NCI-H2227 (cell line): ENCODE results near the gene NPHP4.

Source experiments
- DNase-seq: peaks from one replicate; lab custom pipeline; 2025; ENCODE audit not compliant: unreplicated experiment; lab: John Stamatoyannopoulos, UW

The NPHP4 gene

DNA sequence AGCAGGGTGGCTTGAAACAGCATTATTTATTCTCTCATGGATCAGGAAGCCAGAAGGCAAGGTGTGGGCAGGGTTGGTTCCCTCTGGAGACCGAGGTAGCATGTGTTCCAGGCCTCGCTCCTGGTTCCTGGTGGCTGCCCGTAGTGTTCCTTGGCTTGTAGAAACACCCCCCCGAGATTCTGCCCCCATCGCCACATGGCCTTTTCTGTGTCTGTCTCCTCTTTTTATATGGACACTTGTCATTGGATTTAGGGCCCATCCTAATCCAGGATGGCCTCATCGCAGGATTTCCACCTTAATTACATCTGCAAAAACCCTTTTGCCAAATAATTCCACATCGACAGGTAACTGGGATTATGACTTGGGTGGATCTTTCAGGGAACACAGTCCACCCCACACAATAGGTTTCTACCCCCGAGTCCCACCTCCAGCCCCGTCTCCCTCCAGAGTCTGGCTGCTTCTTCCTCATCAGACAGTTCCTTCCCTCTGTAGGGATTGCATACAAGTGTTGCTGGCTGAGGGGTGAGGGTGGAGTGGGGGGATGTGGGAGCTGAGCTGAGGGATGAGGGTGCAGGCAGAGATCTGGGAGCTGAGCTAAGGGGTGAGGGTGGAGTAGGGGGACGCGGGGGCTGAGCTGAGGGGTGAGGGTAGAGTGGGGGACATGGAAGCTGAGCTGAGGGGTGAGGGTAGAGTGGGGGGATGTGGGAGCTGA lies 12.3 kb upstream of the NPHP4 start:
- no peak for DNase-seq

DNA sequence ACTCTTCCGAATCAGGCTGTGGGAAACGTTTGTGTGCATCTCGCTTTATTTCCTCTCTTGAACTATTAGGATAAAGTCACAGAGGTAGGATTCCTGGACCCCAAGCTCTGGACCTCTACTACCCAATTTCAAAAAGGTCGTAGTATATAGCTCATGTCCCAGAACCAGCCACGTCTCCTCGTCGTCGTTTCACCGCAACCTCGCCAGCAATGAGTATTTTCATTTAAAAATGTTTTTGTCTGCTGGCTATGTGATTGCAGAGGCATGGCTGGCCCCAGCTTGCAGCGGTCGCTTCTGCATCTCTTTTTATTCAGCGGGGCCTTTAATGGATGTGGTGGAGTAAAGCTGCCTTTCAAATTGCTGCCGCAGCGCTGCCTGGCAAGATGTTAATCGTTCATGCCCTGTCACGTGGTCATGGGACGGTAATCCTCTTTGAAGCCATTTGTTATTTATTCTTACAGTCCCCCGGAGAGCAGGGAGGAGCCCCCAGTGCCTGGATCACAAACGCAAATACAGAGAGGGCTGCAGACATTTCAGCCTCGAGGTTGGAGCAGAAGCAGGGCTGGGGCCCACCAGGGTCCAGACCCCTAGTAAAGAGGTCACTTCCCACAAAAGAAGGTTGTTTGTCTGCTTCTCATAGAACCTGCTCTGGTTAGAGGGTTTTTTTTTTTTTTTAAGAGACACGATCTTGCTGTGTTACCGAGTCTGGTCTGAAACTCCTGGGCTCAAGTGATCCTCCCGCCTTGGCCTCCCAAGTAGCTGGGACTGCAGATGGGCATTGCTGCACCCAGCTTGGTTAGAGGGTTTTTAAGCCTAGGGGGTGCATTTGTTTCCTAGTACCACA lies 11.6 kb upstream of the NPHP4 start:
- DNase-seq, result peak; percentile 95

DNA sequence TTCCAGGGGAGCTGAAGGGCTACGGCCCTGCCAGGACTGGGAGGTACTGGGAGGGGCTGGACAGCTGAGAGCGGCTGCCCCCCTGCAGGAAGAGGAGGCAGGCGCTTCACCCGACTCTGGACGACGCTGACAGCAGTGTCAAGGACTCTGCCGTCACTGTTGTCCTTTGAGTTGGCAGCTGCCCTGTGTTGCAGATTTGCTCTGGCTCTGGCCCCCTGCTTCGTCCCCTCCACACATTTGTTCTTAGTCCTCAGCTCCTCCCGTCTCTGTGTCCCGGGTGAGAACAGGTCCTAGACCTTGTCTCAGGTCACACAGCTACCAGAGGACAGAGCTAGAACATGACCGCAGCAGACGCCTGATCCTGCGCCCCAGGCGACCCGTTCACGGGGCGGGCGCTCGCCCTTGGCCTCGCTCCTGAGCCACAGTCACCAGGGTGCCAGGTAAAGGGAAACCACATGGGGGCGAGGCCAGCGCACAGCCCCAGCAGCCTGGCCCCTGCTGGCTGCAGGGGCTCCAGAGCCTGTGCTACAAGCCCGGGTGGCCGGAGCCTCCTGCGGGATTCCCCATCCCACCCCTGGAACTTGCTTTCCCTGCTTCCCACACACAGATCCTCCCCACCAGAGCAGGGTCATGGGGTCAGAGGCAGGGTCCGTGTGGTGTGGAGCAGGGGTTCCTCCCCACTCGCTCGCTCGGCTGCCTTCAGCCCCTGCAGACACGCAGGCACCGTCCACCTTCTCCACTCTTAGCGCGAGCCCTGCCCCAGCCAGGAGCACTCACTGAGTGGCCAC lies 10.7 kb upstream of the NPHP4 start:
- DNase-seq, result peak; percentile 41

DNA sequence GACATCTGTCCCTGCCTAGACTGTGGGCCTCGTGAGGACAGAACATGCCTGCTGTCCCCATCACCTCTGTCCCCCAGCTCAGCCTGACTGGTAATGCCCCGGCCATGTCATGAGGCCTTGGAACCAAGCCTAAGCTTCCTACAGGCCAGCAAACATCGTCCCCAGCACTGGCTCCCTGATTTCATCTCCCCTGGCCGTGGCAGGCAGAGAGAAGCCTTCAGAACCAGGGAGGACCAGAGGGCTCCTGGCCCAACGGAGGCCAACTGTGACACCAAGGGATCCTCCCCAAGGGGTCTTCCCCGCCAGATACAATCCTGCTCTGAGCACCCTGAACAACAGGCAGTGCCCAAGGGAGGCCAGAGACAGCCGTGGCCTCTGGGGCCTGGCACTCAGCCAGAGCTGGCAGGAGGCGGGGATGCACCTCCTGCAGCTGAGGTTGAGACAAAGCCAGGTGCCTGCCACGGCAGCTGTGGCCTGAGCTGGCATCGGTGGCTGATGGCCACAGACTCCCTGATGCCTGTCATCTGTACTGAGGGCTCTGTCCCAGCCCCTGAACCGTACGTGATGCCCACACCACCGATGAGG lies 9.9 kb upstream of the NPHP4 start:
- peak; percentile 63 for DNase-seq

DNA sequence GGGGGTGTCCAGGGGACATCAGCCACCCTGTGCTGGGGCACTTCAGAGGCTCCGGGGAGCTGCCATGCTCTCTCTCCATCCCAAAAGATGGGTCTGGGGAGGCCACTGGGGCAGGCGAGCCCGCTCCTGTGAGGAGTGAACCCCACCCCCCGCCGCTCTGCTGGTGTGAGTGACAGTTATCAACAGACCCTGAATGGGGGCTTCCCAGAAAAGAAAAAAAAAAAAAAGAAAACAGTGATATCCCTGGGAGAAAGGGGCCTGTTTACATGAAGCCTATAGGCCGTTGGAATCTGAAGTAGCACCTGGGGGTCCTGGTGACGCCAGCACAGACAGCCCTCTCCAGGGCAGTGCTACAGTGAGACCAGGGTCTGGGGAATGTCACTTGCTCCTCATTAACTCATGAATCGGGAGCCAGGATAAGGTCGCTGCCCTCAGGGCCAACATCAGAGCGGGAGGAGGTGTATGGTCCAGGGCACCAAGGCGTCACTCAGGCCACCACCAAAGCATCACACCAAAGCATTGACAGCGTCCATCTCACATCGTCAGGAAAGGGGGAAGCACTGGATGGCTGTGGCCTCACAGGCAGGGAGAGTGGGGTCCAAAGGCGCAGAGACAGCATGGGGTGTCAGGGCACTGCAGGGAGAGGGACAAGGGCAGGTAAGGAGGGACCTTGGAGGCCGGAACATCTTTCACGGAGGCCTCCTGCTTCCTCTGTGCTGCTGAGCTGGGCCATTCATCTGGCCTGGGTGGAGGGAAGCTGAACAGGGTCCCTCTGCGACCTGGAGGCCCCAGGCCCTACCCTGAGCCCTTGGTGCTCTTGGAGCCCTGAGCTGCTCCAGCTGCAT lies 8.4 kb upstream of the NPHP4 start:
- no peak for DNase-seq

DNA sequence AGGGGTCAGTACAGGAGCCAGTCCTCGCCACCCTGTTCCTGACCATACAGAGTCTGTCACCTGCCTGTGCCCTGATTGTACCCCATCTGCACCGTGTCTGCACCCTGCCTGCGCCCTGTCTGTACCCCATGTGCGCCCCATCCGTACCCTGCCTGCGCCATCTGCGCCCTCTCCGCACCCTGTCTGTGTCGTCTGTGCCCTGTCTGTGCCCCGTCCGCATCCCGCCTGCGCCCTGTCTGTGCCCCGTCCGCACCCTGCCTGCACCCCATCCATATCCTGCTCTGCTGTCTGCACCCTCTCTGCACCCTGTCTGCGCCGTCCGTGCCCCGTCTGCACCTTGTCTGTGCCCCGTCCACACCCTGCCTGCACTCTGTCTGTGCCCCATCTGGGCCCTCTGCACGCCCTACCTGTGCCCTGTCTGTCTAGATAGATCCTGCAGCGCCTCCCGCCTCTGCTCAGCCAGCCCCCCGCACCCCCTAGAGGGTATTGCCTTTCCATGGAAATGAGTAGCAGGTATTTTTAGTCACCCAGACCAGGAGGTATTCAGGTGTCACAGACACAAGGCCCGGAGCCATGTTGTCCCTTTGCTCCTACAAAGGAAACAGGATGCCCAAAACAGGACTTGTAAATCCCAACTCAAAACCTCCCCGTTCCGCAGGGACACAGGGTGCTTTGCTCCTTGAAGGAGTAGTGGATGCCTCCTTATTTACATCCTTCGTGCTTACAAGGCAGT lies 7.7 kb upstream of the NPHP4 start:
- no peak for DNase-seq

DNA sequence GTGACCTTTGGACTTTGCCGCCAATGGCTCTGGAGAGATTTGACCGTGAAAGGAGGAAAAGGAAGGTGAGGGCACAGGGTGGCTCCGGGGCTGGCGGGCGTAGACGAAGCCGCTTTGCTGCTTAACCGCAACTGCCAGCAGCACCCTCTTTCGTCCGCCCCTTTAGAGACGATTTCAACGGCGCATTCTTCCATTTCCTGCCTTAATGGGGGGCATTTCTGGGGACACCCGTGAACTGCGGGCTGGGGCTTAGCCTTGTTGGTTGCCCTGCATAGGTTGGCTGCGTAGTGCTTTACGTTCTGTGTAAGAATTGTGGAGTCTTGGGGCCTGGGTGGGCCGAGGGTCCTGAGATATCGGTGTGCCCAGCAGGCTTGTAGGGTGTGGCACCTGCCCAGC lies 6.7 kb upstream of the NPHP4 start:
- no peak for DNase-seq

DNA sequence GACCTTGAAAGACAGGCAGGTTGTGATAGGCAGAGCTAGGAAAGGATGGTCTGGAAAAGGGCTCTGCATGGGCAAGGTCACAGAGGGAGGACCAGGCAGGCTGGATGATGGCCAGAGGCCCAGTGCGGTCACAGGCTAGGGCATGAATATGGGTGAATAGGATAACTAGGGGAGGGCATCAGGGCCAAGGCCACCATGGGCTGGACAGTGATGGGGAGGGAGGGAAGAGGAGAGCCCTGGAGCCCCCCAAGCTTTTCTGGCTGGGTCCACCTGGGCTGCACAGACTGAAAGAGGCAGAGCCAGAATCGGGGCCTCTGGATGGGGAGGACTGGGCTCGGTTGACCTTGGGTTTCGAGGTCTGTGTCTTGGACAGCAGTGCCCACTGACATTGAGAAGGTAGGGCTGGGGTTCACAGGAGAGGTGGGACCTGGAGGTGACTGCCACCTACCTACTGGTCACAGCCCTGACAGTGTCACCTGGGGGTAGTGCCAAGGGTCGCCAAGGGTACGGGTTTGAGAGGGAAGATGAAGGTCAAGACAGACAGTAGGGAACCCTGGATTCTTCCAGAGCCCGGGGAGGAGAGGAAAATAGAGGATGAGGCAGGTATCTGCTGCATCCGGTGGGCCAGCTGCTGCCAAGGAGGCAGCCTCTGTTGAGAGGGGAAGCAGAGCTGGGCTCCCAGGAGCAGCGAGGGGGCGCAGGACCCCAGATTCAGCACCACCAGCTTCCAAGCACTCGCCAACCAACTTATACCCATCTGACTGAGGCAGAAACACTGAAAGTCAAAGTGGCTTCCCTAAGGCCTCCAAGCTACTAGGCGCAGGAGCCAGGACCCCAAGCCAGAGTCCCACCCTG lies 6.1 kb upstream of the NPHP4 start:
- no peak for DNase-seq

DNA sequence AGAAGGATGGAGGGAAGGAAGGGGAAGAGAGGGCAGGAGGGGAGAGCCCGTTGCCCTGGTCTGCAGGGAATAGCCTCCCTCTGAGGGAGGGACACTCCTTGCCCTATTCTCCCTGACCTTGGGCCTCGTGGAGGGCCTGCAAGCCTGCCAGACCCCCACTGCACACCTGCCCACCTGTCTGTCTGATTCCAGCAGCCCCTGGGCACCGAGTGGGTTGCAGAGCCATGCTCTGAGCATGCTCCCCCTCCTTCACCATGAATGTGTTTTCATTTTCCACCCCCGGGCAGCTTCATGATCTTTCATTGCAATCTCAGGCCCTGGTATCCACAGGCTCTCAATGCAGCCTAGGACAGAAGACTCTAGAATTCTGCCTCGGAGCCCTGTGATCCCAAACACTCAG lies 5.1 kb upstream of the NPHP4 start:
- no peak for DNase-seq

DNA sequence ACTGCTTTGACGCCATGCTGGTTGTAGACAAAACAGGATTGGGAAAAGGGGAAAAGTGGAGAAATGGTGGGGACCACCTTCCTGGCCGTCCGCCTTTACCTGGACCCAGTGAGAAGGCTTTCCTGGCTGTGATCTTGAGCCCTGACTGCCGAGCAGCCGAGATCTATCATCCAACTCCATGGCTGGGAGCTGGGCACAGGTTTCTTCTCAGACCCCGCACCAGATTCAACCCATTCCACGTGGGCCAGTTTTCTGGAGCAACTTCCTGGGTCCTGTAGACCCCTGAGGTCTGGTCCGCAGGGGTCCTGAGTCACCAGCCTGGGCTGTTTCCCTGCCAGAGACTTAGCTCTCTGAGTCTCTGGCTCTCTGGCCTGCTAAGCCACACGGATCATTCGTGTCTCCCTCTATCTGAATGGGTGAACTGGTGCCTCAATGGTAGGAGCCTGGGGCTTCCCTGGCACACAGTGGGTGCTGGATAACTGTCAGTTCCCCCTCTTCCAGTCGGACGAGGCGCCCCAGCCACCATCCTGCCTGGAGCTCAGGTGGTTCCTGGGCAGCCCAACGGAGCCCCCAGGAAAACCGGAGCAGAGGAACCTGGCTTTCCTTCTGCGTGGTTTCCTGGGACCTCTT lies 4.5 kb upstream of the NPHP4 start:
- DNase-seq, result no peak

DNA sequence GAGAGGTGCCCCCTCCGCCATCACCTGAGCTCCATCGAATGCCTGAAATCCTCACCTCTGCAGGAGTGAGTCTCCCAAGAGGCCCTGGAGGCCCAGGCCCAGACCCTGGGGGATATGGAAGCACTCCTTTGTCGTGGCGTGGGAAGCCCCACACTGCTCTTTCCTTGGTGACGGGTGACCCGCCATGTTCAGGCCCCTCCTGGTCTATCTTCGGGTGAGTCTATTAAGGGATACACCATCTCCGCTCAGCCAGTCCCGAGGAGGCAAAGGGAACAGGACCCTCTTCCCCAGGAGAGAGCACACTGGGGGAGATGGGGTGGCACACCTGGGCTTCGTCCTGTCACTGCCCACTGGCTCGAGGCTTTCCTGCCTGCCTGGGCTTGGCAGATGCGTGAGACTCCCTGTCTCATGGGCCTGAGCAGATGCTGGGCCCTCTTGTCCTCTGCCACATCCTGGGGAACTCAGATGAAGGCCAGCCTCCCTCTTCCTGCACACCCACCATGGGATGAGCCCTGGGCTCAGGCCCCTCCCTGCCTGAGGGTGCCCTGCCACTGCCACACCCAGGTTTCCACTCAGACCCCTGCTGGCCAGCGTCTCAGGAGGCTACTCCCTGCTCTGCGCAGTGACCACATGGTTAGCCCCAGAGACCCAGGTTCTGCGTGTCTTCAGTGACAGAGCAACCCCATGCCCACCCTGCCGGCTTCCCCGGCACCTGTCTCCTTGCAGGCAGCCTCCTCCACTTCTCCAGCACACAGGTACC lies 3.8 kb upstream of the NPHP4 start:
- no peak for DNase-seq

DNA sequence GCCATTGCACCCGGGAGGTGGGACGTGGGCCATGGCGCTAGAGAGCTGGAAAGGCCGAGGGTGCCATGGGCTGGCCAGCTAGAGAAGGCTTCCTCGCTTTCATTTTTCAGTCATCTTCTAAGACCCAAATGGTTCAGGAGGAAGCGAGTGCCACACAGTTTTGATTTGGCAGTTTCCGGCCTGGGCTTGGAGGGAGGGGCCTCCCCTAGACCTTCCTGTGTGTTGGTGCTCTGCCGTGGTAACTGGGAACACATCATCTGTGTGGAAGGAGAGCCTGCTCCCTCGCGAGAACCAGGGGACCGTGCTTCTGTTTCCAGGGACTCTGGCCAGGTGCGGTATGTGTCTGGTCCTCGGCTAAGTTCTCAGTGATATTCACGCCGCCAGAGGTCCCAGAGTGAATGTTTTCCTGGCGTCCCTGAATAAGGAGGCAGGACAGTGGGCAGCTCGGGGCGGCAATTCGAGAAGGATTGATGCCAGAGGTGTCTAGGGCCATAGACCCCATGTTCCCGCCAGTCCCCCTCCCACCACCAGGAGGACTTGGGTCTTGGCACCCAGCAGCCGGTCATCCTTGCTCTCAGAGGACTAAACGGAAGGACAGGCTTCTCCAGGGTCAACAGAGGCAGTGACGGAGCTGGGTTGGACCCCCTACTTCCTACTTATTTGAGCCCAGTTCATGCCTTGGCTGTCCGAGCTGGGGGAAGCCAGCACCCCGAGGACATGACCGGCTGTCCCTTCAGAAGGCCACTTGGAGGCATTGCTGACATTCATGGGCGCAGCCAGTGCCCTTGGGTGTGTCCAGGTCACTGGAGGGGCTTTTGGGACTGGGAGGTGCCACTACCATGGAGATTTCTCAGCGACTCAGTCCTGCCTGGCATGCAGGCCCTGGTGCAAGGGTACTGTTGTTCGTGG lies 2.7 kb upstream of the NPHP4 start:
- no peak for DNase-seq

DNA sequence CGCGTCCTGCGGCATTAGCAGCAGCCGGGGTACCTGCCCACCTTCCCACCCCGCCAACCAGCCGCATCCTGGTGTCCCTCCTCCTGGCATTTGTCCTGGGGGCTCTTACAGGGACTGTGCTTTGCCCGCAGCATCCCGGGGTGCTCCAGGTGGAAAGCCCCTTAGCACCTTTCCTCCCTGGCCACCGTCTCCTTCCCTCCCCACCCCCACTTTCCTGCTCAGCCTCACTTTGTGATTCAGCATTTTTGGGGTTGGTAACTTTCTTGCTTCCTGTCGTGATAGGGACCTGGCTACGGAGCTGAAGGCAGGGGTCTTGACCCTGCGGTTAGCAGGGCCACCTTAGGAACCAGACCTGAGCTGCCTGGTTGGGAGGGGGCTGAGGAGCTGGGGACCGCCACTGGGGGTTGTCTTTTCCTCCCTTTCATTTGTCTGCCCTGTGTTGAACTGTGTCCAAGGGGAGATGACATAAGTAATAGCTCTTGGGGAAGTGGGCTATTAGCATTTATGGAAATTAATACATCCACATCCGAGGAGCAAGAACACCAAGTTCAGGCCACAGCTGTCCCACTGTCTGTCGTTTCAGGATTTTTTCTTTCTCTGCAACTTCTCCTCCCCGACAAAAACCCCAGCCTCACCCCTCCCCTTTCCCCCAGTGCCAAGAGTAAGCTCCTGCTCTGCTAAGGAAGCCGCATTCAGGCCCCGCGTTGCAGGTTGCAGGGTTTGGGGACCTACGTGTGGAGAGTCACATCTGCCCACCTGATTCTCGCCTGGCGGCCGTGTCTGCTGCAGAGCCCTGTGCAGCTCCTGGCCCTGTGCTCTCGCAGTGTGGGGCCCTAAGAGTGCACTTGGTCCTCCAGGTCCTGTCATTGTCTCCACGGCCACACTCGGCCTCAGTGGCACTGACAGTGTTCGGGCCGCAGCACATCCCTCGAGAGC lies 1.6 kb upstream of the NPHP4 start:
- no peak for DNase-seq

DNA sequence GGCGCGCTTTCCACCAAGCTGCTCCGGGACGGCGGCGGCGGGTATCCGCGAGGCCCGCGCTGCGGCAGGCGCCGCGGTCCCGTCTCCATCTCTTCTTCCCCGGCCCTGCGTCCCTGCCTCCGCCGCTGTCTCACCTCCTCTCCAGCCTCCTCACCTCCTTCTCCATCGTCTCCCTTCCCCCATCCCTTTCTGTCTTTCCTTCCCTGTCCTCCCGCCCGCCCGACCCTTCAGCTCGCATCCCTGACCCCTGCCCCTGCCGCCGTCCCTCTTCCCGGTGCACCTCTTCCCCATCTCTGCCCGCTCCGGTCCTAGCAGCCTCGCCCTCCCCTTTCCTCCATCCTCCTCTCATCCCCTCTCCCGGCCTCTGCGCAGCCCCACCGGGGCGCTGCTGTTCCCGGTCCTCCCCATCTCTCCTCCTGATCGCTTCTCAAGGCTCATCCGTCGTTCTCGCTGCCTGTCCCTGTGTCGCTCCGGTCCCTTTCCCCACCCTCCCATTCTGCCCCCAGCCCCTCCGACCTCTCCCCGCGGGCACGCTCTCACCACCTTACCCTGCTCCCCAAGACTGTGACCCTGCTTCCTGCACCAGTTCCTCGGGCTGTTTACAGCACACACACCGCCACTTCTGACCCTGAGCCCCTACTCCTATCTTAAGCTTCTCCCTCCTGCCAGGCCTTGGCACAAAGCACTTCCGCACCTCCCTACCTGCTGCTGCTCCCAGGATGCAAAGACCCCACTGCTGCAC lies 760 bp upstream of the NPHP4 start:
- DNase-seq, result peak; percentile 67
